ENCODE results near the gene FUT4. TPM values are rescaled to one million over a fixed set of nuclear protein-coding genes. Genes with fewer than 3 reads are reported as not detected.
"Not testable (repeated sequence)": the region's sequence is repeated elsewhere in the genome, so short reads cannot be mapped to it uniquely, and the experiment has no call there.

Gene FUT4
- total and polyA plus RNA-seq, 8 donors, result 6.1 to 8.4 (median 7.7) TPM

DNA sequence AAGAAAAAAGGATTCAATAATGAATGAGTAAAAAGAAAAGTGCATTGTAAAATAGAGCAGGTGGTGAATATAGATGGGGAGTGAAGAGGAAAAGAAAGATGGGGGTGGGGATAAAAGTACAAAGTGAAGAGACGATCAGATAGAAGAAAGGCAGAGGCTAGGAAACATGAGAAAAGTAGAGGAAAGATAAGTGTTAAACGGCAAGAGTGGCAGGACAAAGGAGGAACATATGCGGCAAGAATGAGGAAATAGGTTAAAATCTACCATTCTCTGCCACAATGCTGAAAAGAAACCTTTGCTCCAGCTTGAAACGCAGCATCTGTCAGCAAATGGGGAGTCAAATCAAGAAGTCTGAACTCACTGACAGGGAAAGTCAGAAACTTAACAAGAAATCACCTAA, 6.8 kb downstream of the FUT4 start:
- Histone ChIP-seq H3K4me1 (peaks cover 19 to 55% of the 10 kb centered on the region in 2 donors), H3K9me3 (no peaks in the 10 kb centered on the region), H3K27ac (peak overlapping the region in 1 of 2 donors; percentile 18), H3K27me3 (no peaks in the 10 kb centered on the region), H3K4me3 (no peak overlapping the region), H3K36me3 (no peaks in the 10 kb centered on the region)
- no peak for DNase-seq
- ATAC-seq, result no peak
- TF ChIP-seq, protein P1, sequence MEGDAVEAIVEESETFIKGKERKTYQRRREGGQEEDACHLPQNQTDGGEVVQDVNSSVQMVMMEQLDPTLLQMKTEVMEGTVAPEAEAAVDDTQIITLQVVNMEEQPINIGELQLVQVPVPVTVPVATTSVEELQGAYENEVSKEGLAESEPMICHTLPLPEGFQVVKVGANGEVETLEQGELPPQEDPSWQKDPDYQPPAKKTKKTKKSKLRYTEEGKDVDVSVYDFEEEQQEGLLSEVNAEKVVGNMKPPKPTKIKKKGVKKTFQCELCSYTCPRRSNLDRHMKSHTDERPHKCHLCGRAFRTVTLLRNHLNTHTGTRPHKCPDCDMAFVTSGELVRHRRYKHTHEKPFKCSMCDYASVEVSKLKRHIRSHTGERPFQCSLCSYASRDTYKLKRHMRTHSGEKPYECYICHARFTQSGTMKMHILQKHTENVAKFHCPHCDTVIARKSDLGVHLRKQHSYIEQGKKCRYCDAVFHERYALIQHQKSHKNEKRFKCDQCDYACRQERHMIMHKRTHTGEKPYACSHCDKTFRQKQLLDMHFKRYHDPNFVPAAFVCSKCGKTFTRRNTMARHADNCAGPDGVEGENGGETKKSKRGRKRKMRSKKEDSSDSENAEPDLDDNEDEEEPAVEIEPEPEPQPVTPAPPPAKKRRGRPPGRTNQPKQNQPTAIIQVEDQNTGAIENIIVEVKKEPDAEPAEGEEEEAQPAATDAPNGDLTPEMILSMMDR (IDR thresholded peaks at IDR 0.05), result no peak
- intact Hi-C loops (cut with DNase I), result no loop called here

DNA sequence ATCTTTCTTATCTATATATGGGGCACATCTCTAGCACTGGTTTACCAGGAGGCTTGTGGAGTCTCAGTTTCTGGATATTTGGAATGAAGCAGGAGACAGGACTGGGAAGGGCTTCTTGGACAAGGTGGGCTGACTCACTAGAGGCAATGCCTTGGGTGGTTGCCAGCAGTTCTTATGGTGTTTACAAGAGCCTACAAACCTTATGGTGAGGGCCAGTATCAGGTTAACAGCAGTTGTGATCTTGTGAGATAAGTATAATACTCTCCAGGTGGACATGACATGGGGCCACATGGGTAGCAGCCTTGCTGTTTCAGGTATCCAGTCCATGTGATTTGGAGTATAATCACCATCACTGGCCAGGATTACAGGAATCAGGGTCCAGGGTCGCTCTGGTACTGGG, 10.2 kb downstream of the FUT4 start:
- ATAC-seq, result no peak
- Histone ChIP-seq H3K9me3 (no peaks in the 10 kb centered on the region), H3K4me1 (peaks cover 0 to 34% of the 10 kb centered on the region in 2 donors), H3K27ac (no peak overlapping the region), H3K36me3 (no peaks in the 10 kb centered on the region), H3K4me3 (no peak overlapping the region), H3K27me3 (no peaks in the 10 kb centered on the region)
- intact Hi-C loops (cut with DNase I), result no loop called here
- DNase-seq, result no peak
- TF ChIP-seq, protein P1 (IDR thresholded peaks at IDR 0.05), result no peak

DNA sequence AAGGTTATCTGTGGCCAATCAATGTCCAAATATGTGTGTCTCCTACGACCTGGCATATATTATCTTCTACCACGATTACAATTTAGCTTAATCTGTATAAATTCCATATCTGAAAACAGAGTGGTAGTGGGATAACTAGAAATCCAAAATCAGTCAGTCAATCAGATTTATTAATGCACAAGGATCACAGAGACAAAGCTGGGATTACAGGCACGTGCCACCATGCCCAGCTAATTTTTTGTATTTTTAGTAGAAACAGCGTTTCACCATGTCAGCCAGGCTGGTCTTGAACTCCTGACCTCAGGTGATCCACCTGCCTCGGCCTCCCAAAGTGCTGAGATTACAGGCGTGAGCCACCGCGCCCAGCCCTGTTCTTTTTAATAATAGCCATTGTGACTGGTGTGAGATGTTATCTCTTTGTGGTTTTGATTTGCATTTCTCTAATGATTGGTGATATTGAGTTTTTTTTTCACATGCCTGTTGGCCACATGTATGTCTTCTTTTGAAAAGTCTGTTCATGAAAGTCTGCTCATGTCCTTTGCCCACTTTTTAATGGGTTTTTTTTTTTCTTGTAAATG, 12.1 kb downstream of the FUT4 start:
- intact Hi-C loops (cut with DNase I); H3K27ac ChIP-seq; H3K4me3 ChIP-seq; H3K36me3 ChIP-seq; H3K27me3 ChIP-seq; DNase-seq; H3K9me3 ChIP-seq; ATAC-seq: not testable (repeated sequence)
- peaks cover 0 to 25% of the 10 kb centered on the region in 2 donors for H3K4me1 ChIP-seq

DNA sequence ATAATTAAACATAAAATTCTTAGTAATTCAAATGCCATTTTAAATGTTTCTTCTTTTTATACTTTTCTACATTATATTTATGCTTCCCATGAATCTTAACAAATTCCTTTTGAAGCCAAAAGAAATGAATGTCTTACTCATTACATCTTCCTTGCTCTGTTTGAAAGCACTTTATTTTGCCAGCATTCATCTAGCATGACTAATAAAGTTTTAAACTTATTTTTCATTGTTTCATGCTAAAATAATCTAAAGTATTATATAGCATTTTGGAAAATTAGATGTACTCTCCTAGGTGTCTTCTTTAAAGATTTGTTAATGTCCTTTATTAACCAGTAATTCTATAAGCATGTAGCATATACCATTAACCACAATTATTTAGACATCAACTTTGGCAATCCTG, 13.7 kb downstream of the FUT4 start:
- H3K4me3 ChIP-seq, result no peak overlapping the region
- TF ChIP-seq, protein P1 (IDR thresholded peaks at IDR 0.05), result no peak
- DNase-seq (no peak), ATAC-seq (no peak)
- H3K4me1 ChIP-seq, result peaks cover 0 to 23% of the 10 kb centered on the region in 2 donors
- intact Hi-C loops (cut with DNase I), result no loop called here
- no peaks in the 10 kb centered on the region for H3K27me3 ChIP-seq
- no peaks in the 10 kb centered on the region for H3K9me3 ChIP-seq
- no peaks in the 10 kb centered on the region for H3K36me3 ChIP-seq
- H3K27ac ChIP-seq, result peak overlapping the region in 1 of 2 donors; percentile 54

DNA sequence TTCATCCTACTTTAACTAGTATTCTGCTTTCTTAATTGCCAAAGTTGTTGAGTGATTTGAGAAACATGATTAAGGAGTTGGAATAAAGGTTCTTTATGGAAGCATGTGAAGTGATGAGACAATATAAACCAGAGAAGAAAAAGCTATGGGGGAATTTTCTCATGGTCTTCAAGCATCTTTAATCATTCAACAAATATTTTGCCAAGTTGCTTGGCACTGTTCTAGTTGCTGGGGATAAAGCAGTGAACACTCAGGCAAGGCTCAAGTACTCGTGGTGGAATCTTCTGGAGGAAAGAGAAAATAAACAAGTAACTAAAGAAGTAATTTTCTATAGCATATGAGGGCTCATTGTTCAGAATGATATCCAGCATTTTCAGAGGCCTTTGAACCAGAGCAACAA, 14.3 kb downstream of the FUT4 start:
- Histone ChIP-seq H3K4me3 (no peak overlapping the region), H3K4me1 (peaks cover 0 to 23% of the 10 kb centered on the region in 2 donors), H3K9me3 (no peaks in the 10 kb centered on the region), H3K36me3 (no peaks in the 10 kb centered on the region), H3K27me3 (no peaks in the 10 kb centered on the region), H3K27ac (peak overlapping the region in 1 of 2 donors; percentile 54)
- ATAC-seq, result no peak
- intact Hi-C loops (cut with DNase I), result no loop called here
- TF ChIP-seq, protein P1 (IDR thresholded peaks at IDR 0.05), result no peak
- DNase-seq, result no peak

DNA sequence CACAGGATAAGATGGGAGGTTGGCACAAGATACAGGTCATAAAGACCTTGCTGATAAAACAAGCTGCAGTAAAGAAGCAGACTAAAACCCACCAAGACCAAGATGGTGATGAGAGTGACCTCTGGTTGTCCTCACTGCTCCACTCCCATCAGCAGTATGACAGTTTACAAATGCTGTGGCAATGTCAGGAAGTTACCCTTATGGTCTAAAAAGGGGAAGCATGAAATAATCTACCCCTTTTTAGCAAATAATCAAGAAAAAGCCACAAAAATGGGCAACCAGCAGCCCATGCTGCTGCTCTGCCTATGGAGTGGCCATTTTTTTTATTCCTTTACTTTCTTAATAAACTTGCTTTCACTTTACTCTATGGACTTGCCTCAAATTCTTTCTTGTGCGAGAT, 14.7 kb downstream of the FUT4 start:
- intact Hi-C loops (cut with DNase I), result no loop called here
- TF ChIP-seq, protein P1 (IDR thresholded peaks at IDR 0.05), result no peak
- DNase-seq, result no peak
- Histone ChIP-seq H3K27ac (peak overlapping the region in 1 of 2 donors; percentile 54), H3K36me3 (no peaks in the 10 kb centered on the region), H3K9me3 (no peaks in the 10 kb centered on the region), H3K4me1 (peaks cover 0 to 27% of the 10 kb centered on the region in 2 donors), H3K4me3 (no peak overlapping the region), H3K27me3 (no peaks in the 10 kb centered on the region)
- ATAC-seq, result peak; percentile 35

Data from left lung (tissue), 10 donors.